NCI-H345 (cell line): ENCODE results near the gene PRKN.
"Not testable (repeated sequence)": the region's sequence is repeated elsewhere in the genome, so short reads cannot be mapped to it uniquely, and the experiment has no call there.

Experiments
- DNase-seq: peaks from one replicate; lab custom pipeline; 2025; lab: John Stamatoyannopoulos, UW

PRKN gene

DNA sequence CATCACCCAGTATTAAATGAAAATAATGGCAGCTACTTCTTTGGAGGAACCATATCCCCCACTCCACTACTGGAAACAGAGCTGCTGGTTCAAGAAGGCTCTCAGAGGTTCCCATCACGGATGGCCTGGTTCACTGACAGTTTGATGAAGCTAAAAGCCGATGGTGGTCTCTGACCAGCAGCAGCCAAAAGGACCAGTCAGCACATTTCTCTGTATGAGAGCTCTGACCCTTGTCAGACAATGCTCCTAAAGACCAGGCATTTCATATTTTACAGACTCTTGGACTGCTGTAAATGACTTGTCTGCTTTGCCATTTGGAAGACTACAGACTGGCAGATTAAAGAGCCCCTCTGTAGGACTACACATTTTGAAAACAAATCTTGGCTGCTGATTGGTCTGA lies 16.6 kb downstream of the PRKN start:
- no peak for DNase-seq

DNA sequence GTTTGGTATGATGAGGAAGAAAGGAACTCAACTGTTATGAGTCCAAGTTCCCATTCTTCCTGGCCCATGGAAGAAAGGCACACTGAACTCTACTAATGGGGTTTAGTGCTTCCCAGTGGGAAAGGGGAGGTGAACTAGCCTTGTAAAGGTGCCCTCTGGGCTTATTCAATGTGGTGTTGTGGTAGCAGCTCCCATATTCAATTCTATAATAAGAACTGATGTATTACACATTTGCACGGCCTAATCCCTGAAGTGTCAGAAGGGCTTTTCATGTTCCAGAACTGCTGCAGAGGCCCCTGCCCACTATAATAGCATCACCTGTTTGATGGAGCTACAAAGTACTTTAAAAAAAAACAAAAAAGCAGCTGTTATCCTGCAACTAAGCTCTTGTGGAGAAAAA lies 17.1 kb downstream of the PRKN start:
- DNase-seq: no peak

GRCh38 chr6:162709431-162709830 lies 18.1 kb downstream of the PRKN start:
- DNase-seq: no peak

- no peak for DNase-seq
Measured at GRCh38 chr6:162708971-162709370, 18.6 kb downstream of the PRKN start.

DNA sequence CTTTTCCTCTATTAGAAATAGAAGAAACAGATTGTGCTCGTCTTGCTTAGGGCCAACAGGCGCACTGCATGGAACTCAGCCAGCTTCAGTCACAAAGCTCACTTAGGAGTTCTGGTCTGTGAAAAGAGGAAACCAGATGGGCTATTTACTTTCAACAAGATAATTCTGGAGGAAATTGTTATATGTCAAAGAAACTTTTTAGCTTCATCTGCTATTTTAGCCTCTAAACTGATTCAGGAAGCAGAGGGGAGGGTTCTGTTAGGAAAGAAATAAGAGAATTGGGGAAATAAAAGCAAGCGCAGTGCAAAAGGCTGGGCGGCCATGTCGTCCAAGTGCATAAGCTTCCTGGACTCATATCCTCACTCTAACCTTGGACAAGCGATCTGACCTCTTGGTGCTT lies 21.3 kb downstream of the PRKN start:
- no peak for DNase-seq

DNA sequence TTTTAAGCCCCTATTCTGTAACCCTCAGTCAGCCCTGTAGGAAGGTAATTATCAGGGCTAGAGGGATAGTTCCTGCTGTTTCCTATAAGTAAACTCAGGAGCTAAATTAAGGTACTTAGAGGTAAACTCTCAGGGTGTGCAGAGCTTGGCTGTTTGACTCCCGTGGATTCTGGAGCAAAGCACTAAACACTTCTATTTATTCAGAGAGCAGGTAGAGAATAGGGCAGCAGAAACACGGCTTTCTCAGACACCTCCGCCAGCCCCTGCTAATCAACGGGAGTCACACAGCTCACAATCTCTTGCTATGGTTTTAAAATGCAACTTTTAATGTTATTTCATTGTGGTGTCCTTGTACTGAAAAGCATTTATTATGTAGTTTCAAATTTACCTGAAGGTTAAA lies 21.8 kb downstream of the PRKN start:
- no peak for DNase-seq

- DNase-seq: no peak
Measured at GRCh38 chr6:162704001-162704400, 23.6 kb downstream of the PRKN start.

GRCh38 chr6:162702446-162702845 lies 25.1 kb downstream of the PRKN start:
- no peak for DNase-seq

DNA sequence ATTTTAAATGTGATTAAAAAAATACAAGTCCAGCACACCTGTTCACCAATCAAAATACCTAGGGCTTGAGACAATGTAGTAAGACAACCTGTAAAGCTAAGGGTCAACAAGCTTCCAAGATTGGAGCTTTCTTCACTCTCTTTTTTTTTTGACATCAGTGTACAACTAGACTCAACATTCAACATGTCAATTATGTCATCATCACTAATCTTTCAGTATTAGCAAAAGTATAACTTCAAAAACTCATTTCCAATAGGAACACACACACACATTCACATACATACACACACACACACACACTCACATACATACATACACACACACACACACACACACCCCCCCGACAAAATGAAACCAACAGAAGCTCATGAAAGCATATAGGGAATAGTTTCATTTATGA lies 26.0 kb downstream of the PRKN start:
- no peak for DNase-seq

DNA sequence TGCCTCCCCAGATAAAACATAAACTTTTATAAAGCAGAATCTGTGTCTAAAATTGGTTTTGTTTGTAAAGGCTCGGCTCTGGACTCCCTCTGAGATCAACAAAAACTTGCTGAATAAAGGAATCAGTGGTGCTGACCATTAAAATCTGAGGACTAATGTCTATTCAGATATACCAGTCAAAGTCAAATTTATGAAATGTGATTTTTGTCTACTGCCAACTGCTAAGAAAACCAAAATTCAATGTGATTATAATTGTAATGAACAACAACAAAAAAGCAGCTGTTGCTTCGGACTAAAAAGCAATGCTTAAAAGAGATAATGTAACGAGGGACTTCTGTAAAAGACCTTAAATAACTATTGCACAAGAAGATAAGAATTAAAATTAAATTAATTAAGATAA lies 26.6 kb downstream of the PRKN start:
- DNase-seq: no peak

DNA sequence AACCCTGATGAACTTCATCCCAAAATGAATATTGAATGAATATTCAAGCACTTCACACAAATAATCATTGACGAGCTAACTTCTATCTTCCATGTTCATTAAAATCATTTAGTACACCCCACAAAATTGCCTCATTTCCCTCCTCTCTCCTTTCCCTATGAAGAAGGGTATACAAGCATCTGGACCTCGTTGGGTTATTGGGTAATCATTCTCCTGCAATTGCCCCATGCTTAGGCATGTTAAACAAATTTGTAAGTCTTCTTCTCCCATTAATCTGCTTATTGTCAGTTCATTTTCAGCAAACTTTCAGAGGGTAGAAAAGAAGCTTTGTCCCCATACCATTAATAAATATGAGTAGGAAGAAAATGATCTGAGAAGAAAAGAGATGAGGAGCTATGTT lies 27.6 kb downstream of the PRKN start:
- no peak for DNase-seq

- no peak for DNase-seq
Measured at GRCh38 chr6:162698440-162698839, 29.1 kb downstream of the PRKN start.

DNA sequence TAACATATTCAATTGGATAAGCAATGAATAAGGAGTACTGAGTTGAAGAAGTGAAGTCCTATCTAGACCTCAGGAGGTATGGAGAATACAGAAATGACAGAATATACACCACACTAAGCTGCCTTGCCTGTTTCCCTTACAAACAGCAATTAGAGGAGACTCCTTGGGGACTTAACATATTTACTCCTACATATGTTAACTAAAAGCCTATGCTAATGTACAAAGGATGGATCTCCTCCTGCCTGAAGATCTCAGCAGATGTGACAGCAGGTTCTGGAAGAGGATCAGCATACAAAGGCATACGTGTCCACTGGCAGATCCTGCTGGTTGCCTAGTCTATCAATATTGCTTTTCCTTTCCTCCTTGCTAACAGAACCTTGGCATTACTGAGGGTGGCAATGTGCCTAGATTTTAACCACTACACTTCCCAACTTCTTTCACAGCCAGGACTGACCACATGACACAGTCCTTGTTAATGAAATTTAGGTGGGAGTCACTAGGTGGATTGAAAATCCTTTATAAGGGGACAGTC lies 29.6 kb downstream of the PRKN start:
- DNase-seq: no peak

- no peak for DNase-seq
Measured at GRCh38 chr6:162690158-162690557, 37.4 kb downstream of the PRKN start.

DNA sequence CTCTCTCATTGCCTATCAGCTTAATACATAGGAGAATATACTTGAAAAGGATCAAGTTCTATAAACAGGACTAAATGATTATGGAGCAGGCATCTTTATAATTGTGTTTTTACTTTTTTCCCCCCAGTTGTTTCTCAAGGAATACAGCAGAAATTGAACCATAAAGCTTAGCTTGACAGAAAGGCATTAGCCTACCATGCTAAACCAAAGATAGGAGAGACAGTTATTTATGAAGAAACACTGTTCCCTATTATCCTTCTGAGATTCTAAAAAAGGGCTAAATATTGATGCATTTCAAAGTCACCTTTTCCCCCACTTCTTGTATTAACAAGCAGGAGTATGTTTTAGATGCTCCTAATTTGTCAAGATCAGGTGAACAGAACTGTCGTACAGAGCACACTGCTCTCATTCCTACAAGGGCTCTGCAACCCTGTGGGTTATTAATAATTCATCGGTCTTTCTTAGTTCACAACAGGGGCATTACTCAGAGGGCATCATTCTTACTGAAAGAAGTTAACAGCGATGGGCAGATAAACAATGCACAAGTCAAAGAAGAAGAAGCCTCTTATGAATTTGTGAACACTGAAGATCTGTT lies 38.7 kb downstream of the PRKN start:
- no peak for DNase-seq

- DNase-seq: no peak
Measured at GRCh38 chr6:162685586-162685985, 42.0 kb downstream of the PRKN start.

DNA sequence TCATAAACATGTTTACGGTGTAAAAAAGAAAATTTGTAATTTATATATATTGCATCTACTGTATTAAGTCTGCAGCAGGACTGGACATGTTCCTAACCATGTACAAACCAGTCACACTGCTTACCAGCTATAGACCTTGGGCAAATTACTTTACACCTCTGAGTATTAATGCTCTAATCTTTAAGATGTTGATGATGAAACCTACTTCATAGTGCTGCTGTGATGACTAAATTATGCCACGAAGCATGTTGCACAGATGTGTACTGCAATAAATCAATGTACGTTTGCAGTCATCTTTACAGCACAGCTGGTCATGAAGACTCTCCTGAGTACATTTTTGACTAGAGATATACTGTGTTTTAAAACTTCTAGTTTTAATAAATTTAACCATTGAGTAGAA lies 42.6 kb downstream of the PRKN start:
- no peak for DNase-seq

DNA sequence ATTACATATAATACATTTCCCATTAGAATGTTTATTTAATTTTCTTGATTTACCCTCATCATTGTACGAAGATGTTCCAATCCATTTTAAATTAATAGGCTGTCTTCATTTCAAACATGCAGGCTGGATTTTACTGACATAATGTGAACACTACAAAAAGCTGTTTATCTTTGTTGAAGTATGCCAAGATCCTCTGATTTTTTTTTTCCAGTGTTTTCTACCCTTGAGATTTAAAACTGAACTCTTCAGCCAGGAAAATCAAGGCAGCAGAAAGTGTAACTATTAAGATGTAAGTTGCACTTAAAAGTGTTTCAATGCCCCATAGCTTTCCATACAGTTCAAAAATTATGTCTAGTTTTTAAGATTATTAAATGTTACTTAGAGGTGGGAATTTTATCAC lies 43.5 kb downstream of the PRKN start:
- DNase-seq: no peak

GRCh38 chr6:162683135-162683534 lies 44.4 kb downstream of the PRKN start:
- no peak for DNase-seq

DNA sequence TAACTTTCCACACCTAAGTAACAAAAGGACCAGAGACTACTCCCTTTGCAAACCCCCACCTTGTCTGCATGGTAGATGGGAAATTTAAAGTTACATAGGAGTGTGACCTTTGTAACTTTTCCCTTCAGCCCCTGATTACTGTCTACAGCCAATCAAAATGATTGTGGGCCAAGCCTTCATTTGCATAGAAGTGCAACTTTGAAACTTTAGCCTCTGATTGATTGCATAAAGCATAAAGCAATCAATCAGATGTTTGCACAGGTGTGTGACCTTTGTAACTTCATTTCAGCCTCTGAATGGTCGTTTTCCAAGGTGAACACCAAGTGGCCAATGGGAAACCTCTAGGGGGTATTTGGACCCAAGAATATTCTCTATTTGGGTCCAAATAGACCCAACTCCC lies 46.1 kb downstream of the PRKN start:
- DNase-seq: no peak

- no peak for DNase-seq
Measured at GRCh38 chr6:162680871-162681270, 46.7 kb downstream of the PRKN start.

GRCh38 chr6:162680367-162680766 lies 47.2 kb downstream of the PRKN start:
- DNase-seq: no peak

GRCh38 chr6:162679681-162680080 lies 47.9 kb downstream of the PRKN start:
- DNase-seq: no peak

- not testable (repeated sequence) for DNase-seq
Measured at GRCh38 chr6:162678896-162679295, 48.7 kb downstream of the PRKN start.

GRCh38 chr6:162675503-162675902 lies 52.1 kb downstream of the PRKN start:
- no peak for DNase-seq
